Measurements from ENCODE around the gene TMEM132D. TPM values are rescaled to one million over a fixed set of nuclear protein-coding genes. Genes with fewer than 3 reads are reported as not detected.
"Not testable (repeated sequence)": the region's sequence is repeated elsewhere in the genome, so short reads cannot be mapped to it uniquely, and the experiment has no call there.

The TMEM132D gene
- total and polyA plus RNA-seq, 8 donors = 0.19 to 2.8 (median 0.46) TPM

GRCh38 chr12:129052373-129052772 is 851.5 kb downstream of the TMEM132D start:
- TF ChIP-seq, protein P1, sequence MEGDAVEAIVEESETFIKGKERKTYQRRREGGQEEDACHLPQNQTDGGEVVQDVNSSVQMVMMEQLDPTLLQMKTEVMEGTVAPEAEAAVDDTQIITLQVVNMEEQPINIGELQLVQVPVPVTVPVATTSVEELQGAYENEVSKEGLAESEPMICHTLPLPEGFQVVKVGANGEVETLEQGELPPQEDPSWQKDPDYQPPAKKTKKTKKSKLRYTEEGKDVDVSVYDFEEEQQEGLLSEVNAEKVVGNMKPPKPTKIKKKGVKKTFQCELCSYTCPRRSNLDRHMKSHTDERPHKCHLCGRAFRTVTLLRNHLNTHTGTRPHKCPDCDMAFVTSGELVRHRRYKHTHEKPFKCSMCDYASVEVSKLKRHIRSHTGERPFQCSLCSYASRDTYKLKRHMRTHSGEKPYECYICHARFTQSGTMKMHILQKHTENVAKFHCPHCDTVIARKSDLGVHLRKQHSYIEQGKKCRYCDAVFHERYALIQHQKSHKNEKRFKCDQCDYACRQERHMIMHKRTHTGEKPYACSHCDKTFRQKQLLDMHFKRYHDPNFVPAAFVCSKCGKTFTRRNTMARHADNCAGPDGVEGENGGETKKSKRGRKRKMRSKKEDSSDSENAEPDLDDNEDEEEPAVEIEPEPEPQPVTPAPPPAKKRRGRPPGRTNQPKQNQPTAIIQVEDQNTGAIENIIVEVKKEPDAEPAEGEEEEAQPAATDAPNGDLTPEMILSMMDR (IDR thresholded peaks at IDR 0.05) = no peak
- H3K4me3 ChIP-seq = no peak overlapping the region
- DNase-seq = no peak
- no peak for FAIRE-seq
- H3K27ac ChIP-seq = no peak overlapping the region
- intact Hi-C loops (cut with DNase I) = no loop called here
- H3K4me1 ChIP-seq = no peaks in the 10 kb centered on the region
- H3K27me3 ChIP-seq = no peaks in the 10 kb centered on the region
- no peaks in the 10 kb centered on the region for H3K9me3 ChIP-seq
- no peak for ATAC-seq
- H3K36me3 ChIP-seq = no peaks in the 10 kb centered on the region

DNA sequence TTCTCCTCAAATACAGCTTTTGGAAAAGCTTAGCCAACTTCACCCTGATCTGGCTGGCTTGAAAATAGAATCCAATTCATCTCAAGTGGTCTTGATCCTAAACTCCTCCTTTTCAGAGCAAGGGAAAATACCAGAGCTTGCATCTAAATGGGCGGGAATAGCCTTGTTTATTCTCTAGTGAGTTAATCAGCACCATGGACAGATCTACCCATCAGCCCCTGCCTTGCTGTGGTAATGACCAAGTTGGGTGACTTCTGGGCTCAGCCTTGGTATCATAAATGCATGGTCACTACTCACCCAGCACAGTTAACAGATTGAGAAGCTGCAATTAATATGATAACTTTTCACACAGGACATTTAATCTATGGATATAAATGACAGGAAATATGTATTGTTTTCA is 853.9 kb downstream of the TMEM132D start:
- Histone ChIP-seq H3K4me1 (no peaks in the 10 kb centered on the region), H3K27ac (no peak overlapping the region), H3K27me3 (no peaks in the 10 kb centered on the region), H3K9me3 (no peaks in the 10 kb centered on the region), H3K36me3 (no peaks in the 10 kb centered on the region), H3K4me3 (no peak overlapping the region)
- 3 to 4% methylated on average over 1 of the region's 1 CpG for WGBS, 2 donors
- no peak for ATAC-seq
- TF ChIP-seq, protein P1 (IDR thresholded peaks at IDR 0.05) = no peak
- no peak for DNase-seq
- FAIRE-seq = no peak
- intact Hi-C loops (cut with DNase I) = no loop called here

DNA sequence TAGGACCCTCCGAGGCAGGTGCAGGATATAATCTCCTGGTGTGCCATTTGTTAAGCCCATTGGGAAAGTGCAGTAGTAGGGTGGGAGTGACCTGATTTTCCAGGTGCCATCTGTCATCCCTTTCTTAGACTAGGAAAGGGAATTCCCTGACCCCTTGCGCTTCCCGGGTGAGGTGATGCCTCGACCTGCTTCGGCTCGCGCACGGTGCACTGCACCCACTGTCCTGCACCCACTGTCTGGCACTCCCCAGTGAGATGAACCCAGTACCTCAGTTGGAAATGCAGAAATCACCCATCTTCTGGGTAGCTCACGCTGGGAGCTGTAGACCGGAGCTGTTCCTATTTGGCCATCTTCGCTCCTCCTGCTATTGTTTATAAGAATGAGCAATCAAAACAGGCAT is 860.5 kb downstream of the TMEM132D start:
- intact Hi-C loops (cut with DNase I); FAIRE-seq; H3K36me3 ChIP-seq; H3K27me3 ChIP-seq; ATAC-seq; H3K9me3 ChIP-seq; H3K4me3 ChIP-seq; H3K27ac ChIP-seq; H3K4me1 ChIP-seq; DNase-seq: not testable (repeated sequence)
- WGBS, 2 donors = 72 to 75% methylated on average over 11 of the region's 11 CpGs

DNA sequence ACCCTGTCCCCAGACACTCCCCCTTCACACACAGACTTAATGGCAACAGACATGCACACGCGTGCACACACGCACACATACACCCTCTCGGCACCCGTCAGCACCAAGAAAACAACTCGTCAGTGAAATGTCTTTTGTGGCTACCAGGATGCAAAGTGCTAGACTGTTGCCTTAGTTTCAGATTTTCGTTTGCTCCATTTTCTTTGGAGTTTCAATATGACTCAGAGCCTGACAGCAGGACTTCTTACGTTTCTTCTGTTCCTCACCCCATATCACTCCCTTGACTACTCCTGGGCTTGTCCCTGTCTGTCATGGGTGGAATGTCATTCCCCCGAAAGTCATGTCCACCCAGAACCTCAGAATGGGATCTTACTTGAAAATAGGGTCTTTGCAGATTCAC is 867.7 kb downstream of the TMEM132D start:
- WGBS, 2 donors = 61 to 79% methylated on average over 9 of the region's 9 CpGs

DNA sequence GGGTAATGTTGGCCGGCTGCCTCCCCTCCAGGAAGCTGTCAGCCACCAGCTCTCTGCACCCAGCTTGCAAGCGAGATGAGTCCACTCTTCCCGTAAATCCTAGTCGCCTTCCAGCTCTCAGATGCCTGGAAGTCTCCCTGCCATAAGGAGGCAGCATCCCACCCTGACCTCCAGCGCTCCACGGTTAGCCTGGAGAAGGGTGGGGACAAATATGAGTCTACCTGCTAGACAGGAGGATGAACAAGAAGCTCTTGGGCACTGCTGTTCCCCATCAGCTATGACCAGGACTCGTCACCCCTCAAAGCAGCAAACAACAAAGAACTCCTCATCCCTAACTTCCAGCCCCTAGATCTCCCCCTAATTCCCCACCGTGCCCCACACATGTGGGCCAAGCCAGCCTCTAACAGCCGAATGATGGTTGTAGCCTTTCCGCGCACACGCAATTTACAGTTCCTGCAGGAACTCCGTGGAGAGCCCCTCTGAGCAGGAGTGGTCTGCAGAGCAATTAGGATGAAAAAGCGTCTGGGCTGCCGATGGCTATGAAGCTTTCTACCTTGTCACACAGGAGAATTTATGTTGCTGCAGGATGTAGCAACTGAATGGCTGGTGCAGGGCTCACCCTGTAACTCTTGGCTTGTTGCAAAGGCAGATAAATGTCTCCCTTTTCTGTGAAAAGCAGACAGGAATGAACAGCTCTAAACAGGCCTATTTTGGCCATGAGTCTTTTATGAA is 869.1 kb downstream of the TMEM132D start:
- no peak for FAIRE-seq

More for the DNA sequence above, 867.7 kb downstream of the TMEM132D start:
- Histone ChIP-seq H3K4me1 (no peaks in the 10 kb centered on the region), H3K4me3 (no peak overlapping the region), H3K27ac (no peak overlapping the region), H3K36me3 (no peaks in the 10 kb centered on the region), H3K9me3 (no peaks in the 10 kb centered on the region), H3K27me3 (no peaks in the 10 kb centered on the region)
- ATAC-seq (no peak), FAIRE-seq (no peak), DNase-seq (no peak)
- intact Hi-C loops (cut with DNase I) = no loop called here
- TF ChIP-seq, protein P1 (IDR thresholded peaks at IDR 0.05) = no peak

More for the DNA sequence above, 869.1 kb downstream of the TMEM132D start:
- Histone ChIP-seq H3K36me3 (no peaks in the 10 kb centered on the region), H3K9me3 (no peaks in the 10 kb centered on the region), H3K4me3 (no peak overlapping the region), H3K4me1 (no peaks in the 10 kb centered on the region), H3K27ac (no peak overlapping the region), H3K27me3 (no peaks in the 10 kb centered on the region)
- TF ChIP-seq, protein P1 (IDR thresholded peaks at IDR 0.05) = no peak
- intact Hi-C loops (cut with DNase I) = no loop called here
- WGBS, 2 donors = 65 to 74% methylated on average over 15 of the region's 15 CpGs
- DNase-seq (no peak), ATAC-seq (no peak)
